WI38 (cell line): ENCODE measurements around the gene SPINT1.

Experiments used
- H3K4me3 ChIP-seq: 2 replicates; pipeline ENCODE4 v1.5.1; 2011; ENCODE audit warnings: low read depth, mild to moderate bottlenecking, control low read depth, low read length
- TF ChIP-seq, protein P1 (sequence below): IDR thresholded peaks from 2 replicates; pipeline ENCODE4 v1.5.1; 2012; ENCODE audit warnings: low read depth, mild to moderate bottlenecking, control low read depth, low read length

The SPINT1 gene

DNA sequence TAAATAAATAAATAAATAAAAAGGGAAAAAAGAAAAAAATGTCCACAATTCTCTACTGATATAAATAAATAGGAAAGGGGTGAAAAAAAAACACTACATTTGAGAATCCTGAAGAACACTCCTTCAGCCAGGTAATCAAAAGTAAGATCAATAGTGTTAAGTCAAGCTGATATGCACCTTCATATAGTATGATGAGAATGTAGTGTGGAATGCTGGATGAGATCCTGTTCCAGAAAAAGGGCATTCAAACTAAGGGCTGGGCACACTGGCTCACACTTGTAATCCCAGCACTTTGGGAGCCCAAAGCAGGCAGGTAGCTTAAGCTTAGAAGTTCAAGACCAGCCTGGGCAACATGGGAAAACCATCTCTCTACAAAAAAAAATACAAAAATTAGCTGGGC lies 45.3 kb downstream of the SPINT1 start:
- TF ChIP-seq, protein P1, sequence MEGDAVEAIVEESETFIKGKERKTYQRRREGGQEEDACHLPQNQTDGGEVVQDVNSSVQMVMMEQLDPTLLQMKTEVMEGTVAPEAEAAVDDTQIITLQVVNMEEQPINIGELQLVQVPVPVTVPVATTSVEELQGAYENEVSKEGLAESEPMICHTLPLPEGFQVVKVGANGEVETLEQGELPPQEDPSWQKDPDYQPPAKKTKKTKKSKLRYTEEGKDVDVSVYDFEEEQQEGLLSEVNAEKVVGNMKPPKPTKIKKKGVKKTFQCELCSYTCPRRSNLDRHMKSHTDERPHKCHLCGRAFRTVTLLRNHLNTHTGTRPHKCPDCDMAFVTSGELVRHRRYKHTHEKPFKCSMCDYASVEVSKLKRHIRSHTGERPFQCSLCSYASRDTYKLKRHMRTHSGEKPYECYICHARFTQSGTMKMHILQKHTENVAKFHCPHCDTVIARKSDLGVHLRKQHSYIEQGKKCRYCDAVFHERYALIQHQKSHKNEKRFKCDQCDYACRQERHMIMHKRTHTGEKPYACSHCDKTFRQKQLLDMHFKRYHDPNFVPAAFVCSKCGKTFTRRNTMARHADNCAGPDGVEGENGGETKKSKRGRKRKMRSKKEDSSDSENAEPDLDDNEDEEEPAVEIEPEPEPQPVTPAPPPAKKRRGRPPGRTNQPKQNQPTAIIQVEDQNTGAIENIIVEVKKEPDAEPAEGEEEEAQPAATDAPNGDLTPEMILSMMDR = no peak

DNA sequence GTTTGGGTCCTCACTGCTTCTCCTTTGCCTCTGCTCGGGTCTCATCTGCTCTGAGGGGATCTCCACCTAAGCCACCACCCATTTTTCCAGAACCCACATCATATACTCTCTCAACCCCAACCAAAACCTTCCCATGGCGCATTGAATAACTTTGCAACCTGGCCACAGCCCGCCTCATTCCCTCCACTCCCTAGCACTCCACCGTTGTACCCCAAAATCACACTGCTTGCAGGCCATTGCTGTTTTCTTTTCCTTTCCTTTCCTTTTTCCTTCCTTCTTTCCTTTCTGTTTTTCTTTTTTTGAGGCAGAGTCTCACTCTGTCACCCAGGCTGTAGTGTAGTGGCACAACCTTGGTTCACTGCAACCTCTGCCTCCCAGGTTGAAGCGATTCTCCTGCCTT lies 47.3 kb downstream of the SPINT1 start:
- TF ChIP-seq, protein P1 = no peak
- H3K4me3 ChIP-seq = no peak overlapping the region

More for the DNA sequence above, 45.3 kb downstream of the SPINT1 start:
- H3K4me3 ChIP-seq = no peak overlapping the region

DNA sequence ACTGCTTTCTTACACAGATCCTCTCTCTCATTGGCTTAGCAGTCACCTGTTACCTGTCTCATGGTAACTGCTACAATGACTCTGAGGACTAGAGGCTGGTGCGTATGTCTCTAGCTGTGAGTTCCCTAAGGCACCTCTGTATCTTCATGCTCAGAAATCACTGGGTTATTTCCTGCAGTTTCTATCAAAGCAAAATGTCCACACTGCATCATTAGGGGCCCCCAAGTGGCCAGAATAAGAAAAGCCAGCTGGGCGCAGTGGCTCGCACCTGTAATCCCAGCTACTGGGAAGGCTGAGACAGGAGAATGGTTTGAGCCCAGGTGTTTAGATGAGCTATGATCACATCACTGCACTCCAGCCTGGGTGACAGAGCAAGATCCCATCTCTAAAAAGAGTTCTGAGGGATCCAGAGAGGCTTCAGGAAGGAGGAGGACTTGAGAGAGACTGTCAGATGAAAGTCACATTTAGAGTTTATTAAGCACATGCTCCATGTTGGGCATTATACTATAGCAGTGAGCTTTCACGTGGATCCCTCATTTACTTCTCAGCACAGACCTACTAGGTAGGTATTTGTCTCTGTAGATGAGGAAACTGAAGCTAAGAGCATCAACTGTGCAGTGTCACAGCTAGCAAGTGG lies 48.1 kb downstream of the SPINT1 start:
- H3K4me3 ChIP-seq = no peak overlapping the region
- TF ChIP-seq, protein P1 = peak; percentile 86

DNA sequence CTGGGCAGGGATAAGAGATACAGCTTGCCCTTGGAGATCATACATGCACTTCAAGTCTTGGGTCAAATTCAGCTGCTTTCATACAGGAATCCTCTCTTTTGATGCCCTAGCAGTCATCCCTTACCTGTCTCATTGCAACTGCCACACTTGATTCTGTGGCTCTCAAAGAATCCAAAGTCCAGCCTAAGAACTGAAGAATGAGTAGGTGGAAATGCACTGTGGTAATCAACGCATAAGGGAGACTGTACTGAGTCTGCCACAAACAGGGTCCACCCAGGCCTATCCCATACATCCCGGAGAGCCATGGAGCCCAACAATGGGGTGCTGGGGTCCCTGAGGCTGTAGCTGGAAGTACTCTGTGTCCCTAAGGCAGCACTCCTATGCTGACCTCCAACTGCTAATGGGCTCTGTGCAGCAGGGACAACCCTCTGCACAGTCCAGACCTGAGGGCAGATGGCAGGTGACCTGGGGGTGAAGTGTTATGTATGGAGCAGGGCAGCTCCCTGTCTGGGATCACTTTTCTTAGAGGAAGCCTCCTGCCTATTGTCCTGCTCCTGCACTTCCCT lies 48.7 kb downstream of the SPINT1 start:
- TF ChIP-seq, protein P1 = no peak
- H3K4me3 ChIP-seq = no peak overlapping the region

DNA sequence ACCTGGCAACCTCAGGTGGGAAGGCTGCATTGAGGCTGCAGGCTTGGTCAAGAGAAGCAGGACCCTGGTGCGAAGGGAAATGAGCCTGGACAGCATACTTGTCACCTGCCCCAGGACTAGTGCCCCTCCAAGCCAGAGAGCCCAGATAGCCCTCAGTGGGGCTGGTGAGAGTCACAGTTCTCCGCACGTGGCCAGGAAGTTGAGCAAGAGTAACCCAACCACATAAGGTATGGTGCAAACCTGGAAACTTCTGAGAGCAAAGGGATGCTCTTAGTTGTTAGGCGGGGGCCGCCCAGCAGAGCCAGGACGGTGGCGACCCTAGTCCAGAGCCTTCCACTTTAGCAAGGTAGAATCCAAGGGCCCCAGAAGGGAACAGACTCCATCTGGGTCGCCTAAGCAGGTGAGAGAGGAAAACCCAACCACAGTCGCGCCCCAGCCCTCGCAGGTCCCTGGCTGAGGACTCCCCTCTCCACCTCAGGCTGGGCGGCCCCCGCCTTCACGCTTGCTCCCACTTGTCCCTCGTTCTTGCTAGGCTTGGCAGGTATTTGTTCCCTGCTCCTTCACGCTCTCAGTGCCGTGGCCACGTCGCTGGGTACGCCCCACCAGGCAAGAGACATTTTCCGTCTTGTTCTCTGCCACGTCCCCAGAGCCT lies 49.3 kb downstream of the SPINT1 start:
- no peak overlapping the region for H3K4me3 ChIP-seq
- TF ChIP-seq, protein P1 = no peak

DNA sequence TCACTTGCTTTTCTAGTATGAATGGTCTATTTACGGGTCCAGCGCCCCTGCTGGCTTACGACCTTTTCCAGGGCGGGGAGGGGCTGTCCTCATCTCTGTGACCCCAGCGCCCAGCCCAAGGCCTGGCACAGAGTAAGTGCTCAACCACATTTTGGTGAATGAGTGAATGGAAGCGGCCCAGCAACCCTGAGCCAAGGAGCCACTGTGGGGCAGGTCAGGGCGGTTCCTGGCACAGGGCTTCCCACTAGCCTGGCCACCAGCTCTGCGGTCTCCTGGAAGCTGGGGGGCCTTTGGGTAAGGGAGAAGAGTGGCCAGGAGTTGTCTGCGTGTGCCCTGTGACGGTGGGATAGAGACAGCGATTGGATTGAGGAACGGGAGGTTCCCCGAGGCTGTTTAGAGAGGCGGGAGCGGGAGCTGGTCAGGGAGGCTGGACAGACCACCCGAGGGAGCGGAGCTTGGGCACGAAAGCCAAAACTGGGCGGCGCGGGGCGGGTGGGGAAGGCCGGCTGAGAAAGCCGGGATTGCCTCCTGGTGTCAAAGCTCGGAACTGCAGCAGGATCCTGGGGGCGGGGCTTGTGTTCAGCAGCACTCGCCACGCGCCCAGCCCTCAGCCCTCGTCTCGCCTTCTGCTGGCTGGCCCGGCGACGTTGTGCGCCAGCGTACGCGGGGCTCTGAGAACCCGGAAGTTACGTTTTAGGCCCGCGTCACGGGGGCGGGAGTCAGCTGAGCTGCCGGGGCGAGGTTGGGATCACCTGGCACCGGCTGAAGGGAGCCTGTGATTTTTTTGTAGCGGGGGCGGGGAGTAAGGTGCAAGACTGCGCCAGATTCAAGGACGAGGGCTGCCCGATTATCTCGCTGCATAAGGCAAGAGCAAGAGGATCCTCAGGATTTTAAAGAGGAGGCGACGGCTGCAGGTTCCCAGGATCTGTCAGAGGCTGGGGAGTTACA lies 50.2 kb downstream of the SPINT1 start, which contains the start of gene VPS18:
TSS of gene VPS18 (plus strand) at position 718 of the 948 bp plus-strand sequence. CDS start 319 bp downstream, outside the sequence.
- peak within 1 kb of the TSS; percentile 72 for H3K4me3 ChIP-seq
- TF ChIP-seq, protein P1 = peak; percentile 72
